ENCODE results near the gene NIPSNAP2. TPM values are rescaled to one million over a fixed set of nuclear protein-coding genes. Genes with fewer than 3 reads are reported as not detected.

The NIPSNAP2 gene
- total and polyA plus RNA-seq, 10 of the 15 experiments (the other 5 are each of a cell fraction or from before 2014, with no cell fraction given) = 24.7 to 88.5 (median 49.9) TPM

GRCh38 chr7:55965805-55966421, 1.5 kb downstream of the NIPSNAP2 start (continued):
- TF ChIP-seq REST (IDR thresholded peaks at IDR 0.05; ENCODE audit: low read depth, low read length) (no peak), TAF1 (IDR thresholded peaks at IDR 0.05; ENCODE audit: borderline replicate concordance, low read depth, low read length) (no peak)

GRCh38 chr7:55966851-55967250, 2.5 kb downstream of the NIPSNAP2 start:
- no peaks in the 10 kb centered on the region for H3K9me3 ChIP-seq (replicated peaks; ENCODE audit: control insufficient read depth, insufficient read depth, low read length)
- ATAC-seq (no peak), FAIRE-seq (no peak), DNase-seq (ENCODE audit: low read depth, low spot score) (no peak)
- CTCF ChIA-PET = interaction anchor here (1.0 to 1.3 kb wide), 2 partner anchors 108 to 325 kb away, joined by 3 read pairs; no protein-coding TSS in a partner anchor
- POLR2A ChIA-PET = no interaction called here
- TF ChIP-seq HDAC6 (IDR thresholded peaks at IDR 0.05; ENCODE audit: unreplicated experiment) = no peak
- TF ChIP-seq POLR2AphosphoS5 (IDR thresholded peaks at IDR 0.05; ENCODE audit: low read length) = 0 out of 2 replicates have a peak, but pooled peaks have one; percentile 24
- no peak for TF ChIP-seq NFIC (IDR thresholded peaks at IDR 0.05; ENCODE audit: low read depth, low read length)
- H3K4me3 ChIP-seq = no peak overlapping the region
- BruUV-seq (replicated peaks) = TSS peak; percentile 53
- H3K79me2 ChIP-seq (ENCODE audit: control insufficient read depth, insufficient read depth, low read length) = peaks cover 12% of the 10 kb centered on the region
- intact Hi-C loops (cut with micrococcal nuclease; ENCODE audit: unreplicated experiment) = loop anchor here (5.0 to 10.0 kb wide), 3 partner anchors 95 to 662 kb away; partner anchors contain the start of gene SUMF2
- WGBS (ENCODE audit: insufficient coverage, insufficient replicate concordance, low lambda C conversion rate, missing lambda C conversion rate) = 87% methylated on average over 6 of the region's 6 CpGs
- no peaks in the 10 kb centered on the region; a peak in 1 of 4 replicates for H3K36me3 ChIP-seq (ENCODE audit: control insufficient read depth in 2 of 2, insufficient read depth in 2 of 2, low read length in 1 of 2)
- no peak overlapping the region for H3K9ac ChIP-seq (ENCODE audit: control insufficient read depth, insufficient read depth, low read length)
- no peaks in the 10 kb centered on the region for H4K20me1 ChIP-seq (ENCODE audit: control insufficient read depth, insufficient read depth)
- H2AFZ ChIP-seq (ENCODE audit: control insufficient read depth, low read depth, low read length) = no peak overlapping the region
- in situ Hi-C loops (cut with MboI) = loop anchor here (5.0 kb wide), 1 partner anchor 320 kb away; no protein-coding TSS in a partner anchor
- no peaks in the 10 kb centered on the region for H3K27me3 ChIP-seq (replicated peaks in 1 of 2; ENCODE audit: control insufficient read depth in 2 of 2, insufficient read depth in 2 of 2, low read length in 1 of 2)
- peaks cover 6% of the 10 kb centered on the region for H3K4me1 ChIP-seq (ENCODE audit: control insufficient read depth, insufficient read depth, low read length)
- RAD21 ChIA-PET (ENCODE audit: unreplicated experiment) = no interaction called here
- H3K27ac ChIP-seq (ENCODE audit: control insufficient read depth, insufficient read depth) = no peak overlapping the region
- SMC1A ChIA-PET (ENCODE audit: uncharacterized antibody, unreplicated experiment) = interaction anchor here (0.9 kb wide), 1 partner anchor 10 kb away, joined by 3 read pairs; no protein-coding TSS in a partner anchor
- H3K4me2 ChIP-seq (ENCODE audit: control insufficient read depth, insufficient read depth) = no peak overlapping the region
